Esophagus squamous epithelium (tissue), 4 donors: Measurements from ENCODE around the gene EPB41L4A.

Source experiments
- POLR2A ChIP-seq, 4 donors: fragments of 450-650 bp; IDR thresholded peaks; one replicate each; pipeline ENCODE4 v1.6.1; 2017; ENCODE audit warnings: antibody characterized with exemption in 4 of 4, mild to moderate bottlenecking in 4 of 4, moderate library complexity in 3 of 4
- TF ChIP-seq, protein P1 (sequence below), 6 experiments: fragments of 450-650 bp in 4 of 6; fragments of 200-600 bp in 2 of 6; sonication (generic) in 2 of 6; IDR thresholded peaks; one replicate each; pipeline ENCODE4 v1.5.1; 2016 to 2019; ENCODE audit warnings: antibody characterized with exemption in 6 of 6, mild to moderate bottlenecking in 4 of 6, moderate library complexity in 4 of 6

DNA sequence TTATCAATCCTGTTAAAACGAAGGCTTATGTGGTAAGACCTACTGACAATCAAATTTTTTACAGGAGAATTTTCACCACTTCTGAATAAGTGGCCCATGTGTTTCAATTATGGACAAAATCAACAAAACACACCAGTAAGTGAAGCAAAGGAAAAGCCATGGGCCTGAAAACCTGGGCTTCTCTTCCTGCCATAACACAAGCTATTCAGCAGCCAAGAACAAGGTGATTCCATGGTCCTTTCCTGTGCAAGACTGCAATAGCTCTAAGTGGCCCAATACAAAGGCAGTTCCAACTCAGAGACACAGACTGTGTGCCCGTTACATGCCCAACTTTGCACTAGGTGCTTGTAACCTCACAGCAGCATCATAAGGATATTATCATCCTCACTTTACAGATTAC, 168.5 kb downstream of the EPB41L4A start:
- TF ChIP-seq, protein P1, sequence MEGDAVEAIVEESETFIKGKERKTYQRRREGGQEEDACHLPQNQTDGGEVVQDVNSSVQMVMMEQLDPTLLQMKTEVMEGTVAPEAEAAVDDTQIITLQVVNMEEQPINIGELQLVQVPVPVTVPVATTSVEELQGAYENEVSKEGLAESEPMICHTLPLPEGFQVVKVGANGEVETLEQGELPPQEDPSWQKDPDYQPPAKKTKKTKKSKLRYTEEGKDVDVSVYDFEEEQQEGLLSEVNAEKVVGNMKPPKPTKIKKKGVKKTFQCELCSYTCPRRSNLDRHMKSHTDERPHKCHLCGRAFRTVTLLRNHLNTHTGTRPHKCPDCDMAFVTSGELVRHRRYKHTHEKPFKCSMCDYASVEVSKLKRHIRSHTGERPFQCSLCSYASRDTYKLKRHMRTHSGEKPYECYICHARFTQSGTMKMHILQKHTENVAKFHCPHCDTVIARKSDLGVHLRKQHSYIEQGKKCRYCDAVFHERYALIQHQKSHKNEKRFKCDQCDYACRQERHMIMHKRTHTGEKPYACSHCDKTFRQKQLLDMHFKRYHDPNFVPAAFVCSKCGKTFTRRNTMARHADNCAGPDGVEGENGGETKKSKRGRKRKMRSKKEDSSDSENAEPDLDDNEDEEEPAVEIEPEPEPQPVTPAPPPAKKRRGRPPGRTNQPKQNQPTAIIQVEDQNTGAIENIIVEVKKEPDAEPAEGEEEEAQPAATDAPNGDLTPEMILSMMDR (IDR thresholded peaks at IDR 0.05) = no peak
- no peak for TF ChIP-seq POLR2A (IDR thresholded peaks at IDR 0.05)
